Activated CD4-positive, alpha-beta T cell treated with anti-CD3 and anti-CD28 coated beads, Interleukin-2, amount 10 ng/mL, durations not matched to agents 24 days and 14 days (primary cell): ENCODE data around the gene BMP4. TPM values are rescaled to one million over a fixed set of nuclear protein-coding genes. Genes with fewer than 3 reads are reported as not detected.
A peak's percentile ranks its signal among the peaks of the same experiment; 100 is the strongest.

Source experiments
- DNase-seq: peaks from one replicate; pipeline ENCODE4 v3.0.0; 2022
- H3K27ac Mint-ChIP-seq: one replicate; pipeline ENCODE4 v1.8.0; 2022; ENCODE audit warnings: mild to moderate bottlenecking, mixed read lengths
- H3K27me3 Mint-ChIP-seq: one replicate; pipeline ENCODE4 v1.8.0; 2022; ENCODE audit warnings: mixed read lengths
- H3K36me3 Mint-ChIP-seq: one replicate; pipeline ENCODE4 v1.8.0; 2022; ENCODE audit warnings: low read depth, mild to moderate bottlenecking, mixed read lengths
- H3K4me1 Mint-ChIP-seq: one replicate; pipeline ENCODE4 v1.8.0; 2021; ENCODE audit warnings: mixed read lengths
- H3K4me3 Mint-ChIP-seq: one replicate; pipeline ENCODE4 v1.8.0; 2022; ENCODE audit warnings: mild to moderate bottlenecking, moderate library complexity, mixed read lengths
- H3K9me3 Mint-ChIP-seq: one replicate; pipeline ENCODE4 v1.8.0; 2021; ENCODE audit warnings: mixed read lengths
- intact Hi-C: fragments of 100-400 bp; cut with micrococcal nuclease; formaldehyde crosslinking; loops from one replicate; pipeline ENCODE4 v1.15.1; 2023
- total RNA-seq: library from RNA; stranded (reverse); gene quantifications from 2 replicates; pipeline ENCODE4 v1.2.3, GENCODE V29; 2022

Gene BMP4
- total RNA-seq, 1 donor from 2014 or later = not detected

DNA sequence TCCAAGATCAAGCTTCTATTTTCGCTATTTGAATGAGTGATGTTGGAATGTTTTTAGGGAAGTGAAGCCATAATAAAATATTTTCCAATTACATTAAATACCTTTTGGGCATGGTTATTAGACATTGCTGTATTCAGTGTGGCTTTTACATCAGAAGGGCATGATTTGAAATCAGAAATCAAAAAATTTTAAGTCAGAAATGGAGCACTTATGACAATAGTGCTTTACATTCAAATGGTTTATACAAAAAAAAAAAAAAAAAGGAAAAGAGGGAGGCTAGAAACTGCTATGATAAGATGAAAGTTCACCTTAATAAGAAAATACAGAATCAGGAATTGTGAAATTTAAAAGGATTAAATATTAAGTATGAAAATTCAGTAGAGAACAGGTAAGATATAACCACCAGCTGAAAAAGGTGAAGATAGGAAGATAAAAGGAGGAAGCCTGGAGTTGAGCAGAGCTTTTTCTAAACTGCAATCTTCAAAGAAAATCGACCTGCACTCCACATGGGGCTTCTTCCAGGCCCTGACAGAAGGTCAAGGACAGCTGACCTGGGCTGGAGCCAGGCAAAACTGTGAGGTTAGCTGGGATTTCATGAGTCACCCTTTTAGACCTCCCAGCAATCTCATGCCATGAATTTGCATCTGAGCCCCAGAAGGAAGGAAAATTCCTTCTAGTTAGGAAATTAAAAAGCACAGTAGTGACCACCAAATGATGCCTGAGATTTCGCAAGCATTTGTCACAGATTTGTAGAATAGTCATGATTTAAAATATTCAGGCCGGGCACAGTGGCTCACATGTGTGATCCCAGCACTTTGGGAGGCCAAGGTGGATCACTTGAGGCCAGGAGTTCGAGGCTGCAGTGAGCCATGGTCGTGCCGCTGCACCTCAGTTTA, 23.4 kb upstream of the BMP4 start:
- intact Hi-C loops = no loop called here
- DNase-seq = no peak
- Mint-ChIP-seq H3K27me3 (peaks cover 9% of the 10 kb centered on the region), H3K27ac (no peak overlapping the region), H3K4me1 (no peaks in the 10 kb centered on the region), H3K36me3 (peaks cover under 1% of the 10 kb centered on the region), H3K9me3 (peaks cover 16% of the 10 kb centered on the region), H3K4me3 (no peak overlapping the region)

DNA sequence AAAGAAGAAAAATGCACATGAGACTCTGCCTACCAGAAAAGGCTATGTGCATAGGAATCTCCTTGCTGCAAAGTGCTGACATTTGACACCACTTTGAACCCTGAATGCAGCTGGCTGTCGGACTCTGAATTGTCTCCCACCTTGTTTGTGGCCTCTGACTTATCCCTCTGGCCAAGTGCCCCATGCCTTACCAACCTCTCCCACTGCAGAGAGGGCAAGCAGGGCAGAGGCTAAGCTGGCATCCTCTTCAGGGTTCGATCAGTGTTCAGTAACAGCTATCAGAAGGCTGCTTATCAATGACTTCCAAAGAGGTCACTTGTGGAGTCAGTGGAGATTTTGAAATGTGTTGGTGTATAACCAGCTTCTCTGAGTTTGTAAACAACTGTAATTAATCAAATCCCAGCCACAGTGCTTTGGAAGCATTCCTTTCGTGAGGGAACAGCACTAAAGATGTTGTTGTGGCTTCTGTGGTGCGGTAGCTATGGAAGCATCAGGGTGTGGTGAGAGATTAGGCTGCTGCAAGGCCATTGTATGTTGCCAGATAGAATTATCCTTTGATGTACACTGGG, 22.6 kb upstream of the BMP4 start:
- H3K27me3 Mint-ChIP-seq = peaks cover 9% of the 10 kb centered on the region
- H3K27ac Mint-ChIP-seq = no peak overlapping the region
- intact Hi-C loops = no loop called here
- DNase-seq = no peak
- no peaks in the 10 kb centered on the region for H3K4me1 Mint-ChIP-seq
- H3K9me3 Mint-ChIP-seq = peaks cover 8% of the 10 kb centered on the region
- H3K36me3 Mint-ChIP-seq = no peaks in the 10 kb centered on the region
- no peak overlapping the region for H3K4me3 Mint-ChIP-seq

DNA sequence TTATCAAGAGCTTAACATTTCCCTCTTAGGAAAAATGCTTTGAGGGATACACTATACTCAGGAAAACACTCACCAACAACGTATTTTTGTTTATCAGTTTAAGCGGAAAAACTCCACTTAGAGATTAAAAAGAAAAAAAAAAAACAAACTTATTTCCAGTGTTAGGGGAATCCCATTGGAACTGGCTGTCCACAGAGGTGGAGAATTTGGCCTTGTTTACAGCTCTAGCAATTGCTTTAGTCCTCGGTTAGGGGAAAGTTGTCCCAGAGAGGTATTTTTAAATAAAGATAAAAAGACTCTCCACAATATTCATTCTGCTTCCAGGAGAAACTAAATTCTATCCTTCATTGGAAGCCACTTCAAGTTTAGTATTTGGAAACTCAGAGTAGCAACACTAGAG, 21.6 kb upstream of the BMP4 start:
- intact Hi-C loops = no loop called here
- Mint-ChIP-seq H3K4me3 (no peak overlapping the region), H3K4me1 (no peaks in the 10 kb centered on the region), H3K36me3 (no peaks in the 10 kb centered on the region), H3K27me3 (peaks cover 10% of the 10 kb centered on the region), H3K27ac (no peak overlapping the region), H3K9me3 (peaks cover 1% of the 10 kb centered on the region)
- DNase-seq = no peak

DNA sequence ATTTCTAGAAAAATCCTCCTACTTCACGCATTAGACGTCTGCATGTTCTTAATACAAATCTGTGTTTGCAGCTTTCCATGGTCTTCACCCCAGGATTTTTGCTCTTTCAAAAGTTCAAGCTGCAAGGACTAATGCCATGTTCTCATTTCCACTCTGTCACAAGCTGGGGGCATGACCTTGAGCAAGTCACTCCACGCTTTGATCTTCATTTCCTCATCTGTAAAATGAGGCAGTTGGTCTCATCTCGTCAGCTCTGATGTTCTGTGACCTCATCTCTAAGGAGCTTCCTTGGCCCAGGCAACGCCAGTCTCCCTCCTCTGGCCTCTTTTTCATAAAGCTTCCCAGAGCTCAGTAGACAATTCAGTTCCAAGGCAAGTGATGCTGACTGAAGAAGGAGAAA, 18.8 kb upstream of the BMP4 start:
- H3K4me3 Mint-ChIP-seq = no peak overlapping the region
- no peak for DNase-seq
- no peaks in the 10 kb centered on the region for H3K36me3 Mint-ChIP-seq
- no peaks in the 10 kb centered on the region for H3K4me1 Mint-ChIP-seq
- no peaks in the 10 kb centered on the region for H3K9me3 Mint-ChIP-seq
- H3K27me3 Mint-ChIP-seq = peaks cover 10% of the 10 kb centered on the region
- H3K27ac Mint-ChIP-seq = no peak overlapping the region
- intact Hi-C loops = no loop called here

DNA sequence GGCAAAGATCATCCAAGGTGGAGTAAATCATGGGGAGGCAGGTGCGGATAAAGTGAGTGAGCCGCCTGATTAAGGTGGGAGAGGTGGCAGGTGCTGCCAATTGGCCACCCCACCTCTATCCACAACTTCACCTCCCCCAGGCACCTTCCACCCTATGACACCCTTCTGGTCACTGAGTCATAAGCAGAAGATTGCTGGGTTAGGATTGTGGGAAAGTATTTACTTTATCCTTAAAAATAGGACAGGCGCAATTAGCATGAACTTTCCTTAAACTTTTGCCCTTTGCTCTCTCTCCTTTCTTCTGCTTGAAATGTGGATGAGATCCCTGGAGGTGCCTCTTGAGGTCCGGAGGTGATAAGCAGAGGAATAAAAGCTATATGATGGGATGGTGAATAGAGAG, 14.9 kb upstream of the BMP4 start:
- H3K36me3 Mint-ChIP-seq = no peaks in the 10 kb centered on the region
- no peak for DNase-seq
- no peaks in the 10 kb centered on the region for H3K4me1 Mint-ChIP-seq
- no peak overlapping the region for H3K4me3 Mint-ChIP-seq
- H3K27me3 Mint-ChIP-seq = peaks cover 4% of the 10 kb centered on the region
- intact Hi-C loops = no loop called here
- H3K9me3 Mint-ChIP-seq = no peaks in the 10 kb centered on the region
- H3K27ac Mint-ChIP-seq = no peak overlapping the region

DNA sequence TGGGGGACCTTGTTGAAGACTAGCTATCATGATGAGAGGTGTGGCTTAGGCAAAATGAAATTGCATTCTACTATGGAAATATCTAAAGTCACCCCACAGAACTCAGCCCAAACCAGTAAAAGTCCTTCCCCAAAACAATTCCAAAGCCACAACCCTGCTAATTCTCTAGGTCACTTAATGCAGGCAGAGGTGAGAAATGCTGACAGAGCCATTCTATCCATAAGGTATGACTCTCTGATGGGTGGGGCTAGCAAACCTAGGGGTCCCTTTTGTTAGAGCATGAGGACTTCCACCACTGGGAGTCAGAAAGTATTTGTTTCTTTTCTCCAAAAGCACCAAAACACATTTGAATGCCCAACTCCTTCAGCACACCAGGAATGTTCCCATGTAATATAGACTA, 12.7 kb upstream of the BMP4 start:
- Mint-ChIP-seq H3K9me3 (no peaks in the 10 kb centered on the region), H3K4me1 (no peaks in the 10 kb centered on the region), H3K4me3 (no peak overlapping the region), H3K36me3 (no peaks in the 10 kb centered on the region), H3K27me3 (peaks cover 18% of the 10 kb centered on the region), H3K27ac (no peak overlapping the region)
- no peak for DNase-seq
- intact Hi-C loops = no loop called here

DNA sequence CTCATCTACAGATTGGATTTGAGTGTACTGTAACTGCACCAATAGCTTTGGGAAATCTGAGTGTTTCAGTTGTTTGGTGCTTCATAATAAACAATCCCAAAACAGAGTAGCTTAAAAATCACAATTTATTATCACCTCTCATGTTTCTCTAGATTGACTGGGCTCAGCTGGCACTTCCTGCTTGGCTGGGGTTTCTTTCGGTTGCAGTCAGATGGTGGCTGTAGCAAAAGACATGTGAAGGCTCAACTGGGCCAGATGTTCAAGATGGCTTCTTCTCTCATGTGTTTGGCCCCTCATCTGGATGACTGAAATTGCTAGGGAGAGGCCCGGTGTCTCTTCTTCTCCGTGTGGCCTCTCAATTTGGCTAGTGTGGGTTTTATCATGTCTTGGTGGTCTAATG, 12.1 kb upstream of the BMP4 start:
- Mint-ChIP-seq H3K36me3 (no peaks in the 10 kb centered on the region), H3K9me3 (no peaks in the 10 kb centered on the region), H3K27ac (no peak overlapping the region), H3K27me3 (peaks cover 23% of the 10 kb centered on the region), H3K4me1 (peaks cover 1% of the 10 kb centered on the region), H3K4me3 (no peak overlapping the region)
- intact Hi-C loops = no loop called here
- DNase-seq = no peak

DNA sequence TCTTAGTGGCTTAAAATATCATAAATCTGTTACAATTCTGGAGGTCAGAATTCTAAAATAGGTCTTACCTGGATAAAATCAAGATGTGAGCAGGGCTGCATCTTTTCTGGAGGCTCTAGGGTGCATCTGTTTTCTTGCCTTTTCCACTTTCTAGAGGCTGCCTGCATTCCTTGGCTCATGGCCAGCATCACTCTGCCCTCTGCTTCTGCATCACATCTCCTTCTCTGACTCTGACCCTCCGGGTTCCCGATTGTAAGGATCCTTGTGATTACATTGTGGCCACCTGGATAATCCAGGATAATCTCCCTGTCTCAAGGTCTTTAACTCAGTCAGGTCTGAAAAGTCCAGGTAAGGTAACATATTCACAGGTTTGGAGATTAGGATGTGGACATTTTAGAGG, 11.0 kb upstream of the BMP4 start:
- H3K27me3 Mint-ChIP-seq = peaks cover 34% of the 10 kb centered on the region
- intact Hi-C loops = no loop called here
- no peaks in the 10 kb centered on the region for H3K36me3 Mint-ChIP-seq
- no peak overlapping the region for H3K27ac Mint-ChIP-seq
- H3K4me3 Mint-ChIP-seq = no peak overlapping the region
- no peaks in the 10 kb centered on the region for H3K9me3 Mint-ChIP-seq
- H3K4me1 Mint-ChIP-seq = peaks cover 2% of the 10 kb centered on the region
- no peak for DNase-seq

DNA sequence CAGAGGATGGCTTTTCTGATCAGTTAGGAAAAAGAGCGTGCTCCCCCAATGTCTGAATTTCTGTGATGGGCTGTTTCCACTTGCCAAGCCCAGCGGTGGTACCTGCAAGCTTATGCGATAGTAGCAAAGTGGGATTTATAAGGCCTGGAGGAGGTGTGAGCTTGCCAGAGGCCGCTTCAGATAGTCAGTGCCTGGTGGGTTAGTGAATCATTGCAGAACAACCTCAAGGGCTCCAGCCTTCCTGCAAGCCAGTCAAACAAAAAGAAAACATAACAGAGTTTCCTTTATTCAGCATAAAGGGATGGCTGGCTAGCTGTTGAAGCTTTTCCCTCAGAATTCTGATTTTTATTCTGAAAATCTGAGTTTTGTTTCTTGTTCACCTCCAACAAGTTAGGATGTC, 7.6 kb upstream of the BMP4 start:
- Mint-ChIP-seq H3K36me3 (no peaks in the 10 kb centered on the region), H3K4me3 (no peak overlapping the region), H3K27ac (no peak overlapping the region), H3K9me3 (no peaks in the 10 kb centered on the region), H3K4me1 (peaks cover 2% of the 10 kb centered on the region), H3K27me3 (peaks cover 58% of the 10 kb centered on the region)
- intact Hi-C loops = no loop called here
- no peak for DNase-seq

DNA sequence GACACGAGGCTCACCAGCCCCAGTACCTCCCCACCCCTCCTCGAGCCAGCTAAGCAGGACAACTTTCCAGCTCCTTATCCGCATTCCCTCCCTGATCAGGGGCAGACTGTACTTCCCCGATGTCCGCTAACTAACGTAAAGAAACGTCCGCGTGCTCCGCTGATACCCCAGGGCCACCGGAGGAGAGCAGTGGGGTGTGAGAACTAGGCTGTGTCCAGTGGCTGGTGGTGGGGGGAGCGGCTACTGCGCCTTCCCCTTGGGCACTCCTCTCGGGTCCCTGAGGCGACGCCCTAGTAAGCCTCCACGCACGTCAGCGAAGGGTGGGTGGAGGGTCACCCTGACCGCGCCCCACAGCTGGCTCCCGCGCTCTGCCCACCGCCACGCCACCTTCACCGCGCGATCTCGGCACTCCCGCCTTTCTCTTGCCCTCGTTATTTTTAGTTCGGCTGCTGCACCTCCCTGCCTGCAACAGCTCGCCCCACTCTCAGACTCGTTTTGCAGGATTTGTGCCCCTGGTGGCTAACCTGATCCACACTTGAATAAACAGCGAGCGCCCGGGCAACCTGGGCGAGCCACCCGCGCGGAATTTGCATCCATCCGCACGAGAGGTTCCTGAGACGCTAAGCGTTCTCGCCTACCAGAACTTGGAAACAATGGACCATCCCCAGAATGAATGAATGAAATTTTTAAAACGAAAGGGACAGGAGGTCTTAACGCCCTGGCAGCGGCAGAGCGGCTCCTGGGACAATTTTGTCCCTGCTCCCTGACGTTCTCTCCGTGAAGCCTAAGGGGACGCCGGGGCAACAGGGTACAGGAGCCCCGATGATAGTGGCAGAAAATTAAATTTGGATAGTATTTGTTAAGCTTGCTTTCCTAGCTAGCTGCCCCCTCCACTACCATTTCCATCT, 6.9 kb upstream of the BMP4 start:
- peaks cover 2% of the 10 kb centered on the region for H3K4me1 Mint-ChIP-seq
- no peaks in the 10 kb centered on the region for H3K9me3 Mint-ChIP-seq
- no peak overlapping the region for H3K4me3 Mint-ChIP-seq
- no peak overlapping the region for H3K27ac Mint-ChIP-seq
- DNase-seq = no peak
- H3K27me3 Mint-ChIP-seq = peaks cover 61% of the 10 kb centered on the region
- no peaks in the 10 kb centered on the region for H3K36me3 Mint-ChIP-seq
- intact Hi-C loops = no loop called here

DNA sequence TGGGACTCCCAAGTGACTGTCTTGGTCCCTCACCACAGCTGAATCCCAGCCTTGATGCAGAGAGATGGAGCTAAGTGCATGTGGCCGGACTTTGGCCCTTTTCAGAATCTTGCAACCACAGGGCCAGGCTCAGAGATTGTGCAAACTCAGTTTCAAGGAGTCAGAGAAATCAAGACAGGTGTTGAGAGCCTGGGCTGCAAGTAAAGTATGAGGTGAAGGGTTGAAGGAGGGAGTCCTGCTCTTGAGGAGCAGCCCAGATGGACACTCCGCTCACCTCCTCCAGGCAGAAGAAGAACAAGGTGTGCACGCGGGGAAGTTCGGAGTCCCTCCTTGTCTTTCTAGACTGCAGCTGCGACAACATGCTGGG, 6.3 kb upstream of the BMP4 start:
- H3K27me3 Mint-ChIP-seq = peaks cover 63% of the 10 kb centered on the region
- H3K27ac Mint-ChIP-seq = no peak overlapping the region
- DNase-seq = no peak
- peaks cover 2% of the 10 kb centered on the region for H3K4me1 Mint-ChIP-seq
- H3K4me3 Mint-ChIP-seq = no peak overlapping the region
- no peaks in the 10 kb centered on the region for H3K9me3 Mint-ChIP-seq
- no peaks in the 10 kb centered on the region for H3K36me3 Mint-ChIP-seq
- intact Hi-C loops = no loop called here

DNA sequence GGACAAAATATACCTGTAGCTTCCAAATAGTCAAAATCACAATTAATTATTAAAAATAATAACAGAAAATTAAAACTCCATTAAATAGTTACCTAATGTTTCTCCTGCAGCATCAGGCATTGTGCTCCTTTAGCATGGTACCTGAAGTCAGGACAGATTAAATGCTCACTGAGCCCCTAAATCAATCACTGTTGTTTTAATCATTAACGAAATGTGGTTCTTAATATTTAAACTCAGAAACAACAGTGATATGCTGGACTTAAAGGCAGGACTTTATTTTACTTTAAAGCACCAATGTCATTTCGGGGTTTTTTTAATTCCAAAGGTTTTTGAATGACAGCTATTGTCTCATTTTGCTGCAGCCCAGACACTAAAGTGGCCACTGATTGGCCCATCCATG, 2.0 kb upstream of the BMP4 start:
- Mint-ChIP-seq H3K4me3 (no peak overlapping the region), H3K36me3 (peaks cover 5% of the 10 kb centered on the region), H3K27me3 (peaks cover 81% of the 10 kb centered on the region), H3K4me1 (peaks cover 17% of the 10 kb centered on the region), H3K9me3 (no peaks in the 10 kb centered on the region), H3K27ac (no peak overlapping the region)
- intact Hi-C loops = no loop called here
- no peak for DNase-seq

DNA sequence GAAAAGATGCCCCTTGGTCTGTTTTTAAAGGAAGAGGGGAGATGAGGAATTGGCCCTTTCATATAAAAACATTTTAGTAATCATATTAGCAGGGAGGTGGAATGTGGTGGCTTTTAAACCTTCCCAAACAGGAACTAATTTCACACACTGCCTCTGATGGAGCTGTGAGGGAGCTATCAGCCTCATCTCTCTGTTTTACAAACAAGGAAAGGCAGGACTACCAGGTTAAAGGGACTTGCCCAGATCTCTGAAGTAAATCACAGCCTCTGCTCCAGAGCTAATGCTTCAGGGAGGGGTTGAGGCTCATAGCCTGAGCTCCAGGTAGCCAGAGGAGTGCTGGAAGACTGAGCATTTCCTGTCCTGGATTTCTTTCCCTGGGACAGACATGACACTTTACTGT, 1.1 kb upstream of the BMP4 start:
- peaks cover 20% of the 10 kb centered on the region for H3K4me1 Mint-ChIP-seq
- no peaks in the 10 kb centered on the region for H3K9me3 Mint-ChIP-seq
- intact Hi-C loops = no loop called here
- peaks cover 78% of the 10 kb centered on the region for H3K27me3 Mint-ChIP-seq
- H3K36me3 Mint-ChIP-seq = peaks cover 6% of the 10 kb centered on the region
- DNase-seq = no peak
- H3K27ac Mint-ChIP-seq = no peak overlapping the region
- peak overlapping the region; percentile 56 for H3K4me3 Mint-ChIP-seq
